Renal pelvis (tissue), 4 donors: ENCODE results near the gene TAS2R41. TPM values are rescaled to one million over a fixed set of nuclear protein-coding genes. Genes with fewer than 3 reads are reported as not detected.
"Not testable (repeated sequence)": the region's sequence is repeated elsewhere in the genome, so short reads cannot be mapped to it uniquely, and the experiment has no call there.

Experiments used
- DNase-seq: peaks from one replicate; pipeline ENCODE4 v3.0.0-alpha.2; 2013
- polyA plus RNA-seq, 3 donors: library from polyadenylated mRNA; unstranded; fragments of 120-200 nt; gene quantifications; one replicate each; pipeline ENCODE4 v1.2.1, GENCODE V29; 2013; ENCODE audit not compliant: insufficient read length in 3 of 3

The TAS2R41 gene
- polyA plus RNA-seq, 3 donors, result not detected

- no peak for DNase-seq
These were observed 39.3 kb downstream of the TAS2R41 start for GRCh38 chr7:143516981-143517380.

GRCh38 chr7:143518521-143518920 lies 40.8 kb downstream of the TAS2R41 start:
- no peak for DNase-seq

- DNase-seq, result no peak
These were observed 41.3 kb downstream of the TAS2R41 start for GRCh38 chr7:143518941-143519340.

DNA sequence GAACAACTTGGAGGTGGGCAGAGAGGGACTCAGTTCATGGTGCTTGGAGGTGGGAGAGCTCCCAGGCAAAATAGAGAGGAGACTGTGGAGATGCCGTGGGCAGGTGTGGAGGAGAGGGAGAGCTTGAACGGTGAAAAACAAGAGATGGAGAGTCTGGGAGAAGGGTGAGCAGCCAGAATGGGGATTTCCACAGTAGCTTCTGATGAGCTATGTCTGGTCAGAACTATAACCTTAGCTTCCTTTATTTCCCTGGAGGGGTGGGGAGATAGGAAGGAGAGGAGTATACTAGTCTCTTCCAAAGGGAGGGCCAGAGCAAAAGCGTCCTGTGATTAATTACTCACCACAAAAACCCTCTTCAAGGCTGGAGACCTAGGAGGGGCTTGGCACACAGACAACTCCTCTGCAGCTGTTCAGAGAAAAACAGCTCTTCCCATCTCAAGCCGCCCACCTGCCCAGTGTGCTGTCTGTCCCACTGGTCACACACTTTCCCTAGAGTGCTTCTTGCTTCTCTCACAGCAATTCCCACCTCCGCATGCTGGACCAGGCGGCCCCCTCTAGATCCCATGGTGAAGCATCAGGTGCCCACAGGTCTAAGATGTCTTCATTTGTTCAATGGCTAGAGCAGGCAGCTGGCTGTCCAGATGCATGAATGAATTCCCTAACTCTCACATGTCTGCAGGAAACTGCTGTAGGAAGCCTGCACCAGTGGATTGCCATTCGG lies 41.9 kb downstream of the TAS2R41 start:
- DNase-seq, result peak; percentile 17

GRCh38 chr7:143522309-143522916 lies 44.7 kb downstream of the TAS2R41 start:
- not testable (repeated sequence) for DNase-seq

Other genes with a start within 250 kb of the TAS2R41 start
- gene GSTK1, start 214.4 kb upstream of the TAS2R41 start, polyA plus RNA-seq, result 100 to 1,000 TPM; 200 to 232 (median 224) TPM
- gene TMEM139, start 192.9 kb upstream of the TAS2R41 start, polyA plus RNA-seq, result 10 to 100 TPM; 56.7 to 62.9 (median 62.3) TPM
- gene CASP2, start 189.5 kb upstream of the TAS2R41 start, polyA plus RNA-seq, result 10 to 100 TPM; 47.4 to 61.7 (median 61.0) TPM
- under 1 TPM; 0.09 to 0.22 (median 0.16) TPM for gene CLCN1, start 161.8 kb upstream of the TAS2R41 start, polyA plus RNA-seq
- 1 to 10 TPM; 2.3 to 2.6 (median 2.5) TPM for gene FAM131B, start 115.2 kb upstream of the TAS2R41 start, polyA plus RNA-seq
- gene ZYX, start 96.5 kb upstream of the TAS2R41 start, polyA plus RNA-seq, result 100 to 1,000 TPM in 2 of 3 donors, 10 to 100 TPM in 1; 76.3 to 107 (median 102) TPM
- 10 to 100 TPM; 18.3 to 25.0 (median 18.6) TPM for gene EPHA1, start 69.0 kb upstream of the TAS2R41 start, polyA plus RNA-seq
- gene TAS2R60, start 34.4 kb upstream of the TAS2R41 start, polyA plus RNA-seq, result not detected
- 1 to 10 TPM in 2 of 3 donors, under 1 TPM in 1; 0.74 to 1.6 (median 1.1) TPM for gene CTAGE15, start 93.9 kb downstream of the TAS2R41 start, polyA plus RNA-seq
- 1 to 10 TPM; 2.9 to 4.3 (median 3.3) TPM for gene TCAF2, start 143.1 kb downstream of the TAS2R41 start, polyA plus RNA-seq